Amniotic epithelial cell (primary cell): ENCODE measurements around the gene RECQL.
"Not testable (repeated sequence)": the region's sequence is repeated elsewhere in the genome, so short reads cannot be mapped to it uniquely, and the experiment has no call there.

Experiments
- DNase-seq: peaks from one replicate; pipeline ENCODE4 v3.0.0-alpha.2; 2010; ENCODE audit warnings: low read depth

Gene RECQL

GRCh38 chr12:21502872-21503271, 1.4 kb upstream of the RECQL start:
- no peak for DNase-seq

- peak; percentile 5 for DNase-seq
Measured at GRCh38 chr12:21502164-21502496, 695 bp upstream of the RECQL start.

- DNase-seq: no peak
Measured at GRCh38 chr12:21500786-21501257, 613 bp downstream of the RECQL start.

- DNase-seq: no peak
Measured at GRCh38 chr12:21499765-21500164, 1.7 kb downstream of the RECQL start.

- DNase-seq: no peak
Measured at GRCh38 chr12:21485998-21486397, 15.4 kb downstream of the RECQL start.

GRCh38 chr12:21483531-21483930, 17.9 kb downstream of the RECQL start:
- DNase-seq: no peak

- no peak for DNase-seq
Measured at GRCh38 chr12:21478756-21479455, 22.5 kb downstream of the RECQL start.

- peak; percentile 51 for DNase-seq
Measured at GRCh38 chr12:21476949-21477348, 24.5 kb downstream of the RECQL start.

- no peak for DNase-seq
Measured at GRCh38 chr12:21475552-21475951, 25.9 kb downstream of the RECQL start.

GRCh38 chr12:21472197-21472823, 29.1 kb downstream of the RECQL start:
- DNase-seq: no peak

- DNase-seq: no peak
Measured at GRCh38 chr12:21471294-21471693, 30.1 kb downstream of the RECQL start.

GRCh38 chr12:21467334-21467733, 34.1 kb downstream of the RECQL start:
- DNase-seq: not testable (repeated sequence)

GRCh38 chr12:21459474-21459873, 42.0 kb downstream of the RECQL start:
- DNase-seq: no peak

- DNase-seq: no peak
Measured at GRCh38 chr12:21456291-21456780, 45.1 kb downstream of the RECQL start.

GRCh38 chr12:21453312-21453852, 48.1 kb downstream of the RECQL start:
- no peak for DNase-seq

GRCh38 chr12:21451529-21451928, 49.9 kb downstream of the RECQL start:
- DNase-seq: peak; percentile 35

- no peak for DNase-seq
Measured at GRCh38 chr12:21444193-21445146, 57.0 kb downstream of the RECQL start.

GRCh38 chr12:21439347-21439746, 62.1 kb downstream of the RECQL start:
- no peak for DNase-seq

GRCh38 chr12:21438643-21439042, 62.8 kb downstream of the RECQL start:
- no peak for DNase-seq

GRCh38 chr12:21434699-21435098, 66.7 kb downstream of the RECQL start:
- no peak for DNase-seq

- DNase-seq: no peak
Measured at GRCh38 chr12:21433525-21433924, 67.9 kb downstream of the RECQL start.

- DNase-seq: no peak
Measured at GRCh38 chr12:21429994-21430393, 71.4 kb downstream of the RECQL start.
